K562 (cell line): ENCODE measurements around the gene TP53I3. TPM values are rescaled to one million over a fixed set of nuclear protein-coding genes. Genes with fewer than 3 reads are reported as not detected.
A peak's percentile ranks its signal among the peaks of the same experiment; 100 is the strongest.

ENCODE experiments used
- CBX5 ChIP-seq: IDR thresholded peaks from 2 replicates; pipeline ENCODE4 v1.6.1; 2014; ENCODE audit warnings: low read depth, borderline replicate concordance
- CEBPG ChIP-seq, 3 experiments: fragments of 200-800 bp in 1 of 3; sonication (Bioruptor generic) in 1 of 3; sonication (generic) in 1 of 3; formaldehyde crosslinking in 1 of 3; IDR thresholded peaks in 2 of 3; conservative IDR thresholded peaks in 1 of 3; 2 replicates each; pipeline versions ENCODE4 v1.6.1 to v1.8.0; 2016 to 2022; ENCODE audit warnings: missing compliant biosample characterization in 2 of 3, missing genetic modification characterization in 2 of 3, mild to moderate bottlenecking in 1 of 3, missing genetic modification reagents in 1 of 3
- DACH1 ChIP-seq: fragments of 450-650 bp; IDR thresholded peaks from 2 replicates; pipeline ENCODE4 v1.6.1; 2018; ENCODE audit not compliant: partially characterized antibody
- EZH2 ChIP-seq: IDR thresholded peaks from 2 replicates; pipeline ENCODE4 v1.6.1; 2012; ENCODE audit warnings: low read depth, mild to moderate bottlenecking, inconsistent platforms, low read length, borderline replicate concordance
- FUS ChIP-seq: fragments of 200-400 bp; formaldehyde crosslinking; optimal IDR thresholded peaks from 2 replicates; pipeline ENCODE3; 2017; ENCODE audit warnings: low read depth, low read length
- NCOR1 ChIP-seq: fragments of 450-650 bp; IDR thresholded peaks from 2 replicates; pipeline ENCODE4 v1.6.1; 2016; ENCODE audit warnings: mild to moderate bottlenecking, moderate library complexity
- PPARD ChIP-seq: fragments of 250-450 bp; sonication (Bioruptor Pico); IDR thresholded peaks from 2 replicates; pipeline ENCODE4 v1.8.0; 2022; ENCODE audit warnings: inconsistent platforms, mild to moderate bottlenecking, moderate library complexity
- SLC30A9 ChIP-seq: fragments of 250-450 bp; sonication (Bioruptor Pico); IDR thresholded peaks from 2 replicates; pipeline ENCODE4 v1.8.0; 2022; ENCODE audit warnings: mild to moderate bottlenecking, moderate library complexity
- THRAP3 ChIP-seq: fragments of 450-650 bp; IDR thresholded peaks from 2 replicates; pipeline ENCODE4 v1.6.1; 2016; ENCODE audit warnings: mild to moderate bottlenecking, inconsistent platforms, borderline replicate concordance
- YBX1 ChIP-seq: fragments of 450-650 bp; IDR thresholded peaks from 2 replicates; pipeline ENCODE4 v1.7.1; 2016; ENCODE audit warnings: mild to moderate bottlenecking
- ZNF121 ChIP-seq: sonication (generic); formaldehyde crosslinking; conservative IDR thresholded peaks from 2 replicates; pipeline ENCODE4 v1.8.0; 2022; ENCODE audit warnings: missing genetic modification reagents
- ZNF77 ChIP-seq: fragments of 250-450 bp; sonication (Bioruptor Pico); IDR thresholded peaks from 2 replicates; pipeline ENCODE4 v1.5.0; 2020
- polyA plus RNA-seq, 8 experiments: library from polyadenylated mRNA; depleted of rRNA in 4 of 8; stranded (reverse) in 5 of 8; unstranded in 3 of 8; fragments of >200 nt; fragmentation: Nextera tagmentation in 2 of 8; fragmentation: Illumina TruSeq in 1 of 8; extraction: Ambion mirVana in 2 of 8; extraction: Trizol in 1 of 8; gene quantifications; 2 replicates each; pipeline versions ENCODE4 v1.2.1 to v1.2.3, GENCODE V29; 2011 to 2014; ENCODE audit warnings: inconsistent platforms in 1 of 8, missing spikeins in 1 of 8
- total RNA-seq, 7 experiments: library from RNA; depleted of rRNA in 6 of 7; stranded (reverse); fragments of >200 nt in 6 of 7; fragmentation: Illumina TruSeq in 2 of 7; extraction: Trizol in 2 of 7; gene quantifications; 2 replicates each; pipeline versions ENCODE4 v1.2.1 to v1.2.3, GENCODE V29; 2011 to 2021; ENCODE audit warnings: low replicate concordance in 1 of 7
- TF ChIP-seq, protein P1 (sequence below): fragments of 450-650 bp; IDR thresholded peaks from 2 replicates; pipeline ENCODE4 v1.6.1; 2014; ENCODE audit warnings: low read depth, mild to moderate bottlenecking, moderate library complexity, borderline replicate concordance
- TF ChIP-seq, protein P2 (sequence below), 2 experiments: fragments of 450-650 bp; conservative IDR thresholded peaks; 2 replicates each; pipeline ENCODE4 v1.6.1; 2017; ENCODE audit warnings: mild to moderate bottlenecking in 2 of 2, moderate library complexity in 2 of 2
- TF ChIP-seq, protein P3 (sequence below): fragments of 200-800 bp; sonication (Bioruptor generic); IDR thresholded peaks from 2 replicates; pipeline ENCODE4 v1.6.1; 2017; ENCODE audit warnings: missing genetic modification characterization, missing compliant biosample characterization
- TF ChIP-seq, protein P4 (sequence below): fragments of 250-450 bp; sonication (Bioruptor Pico); IDR thresholded peaks from 2 replicates; pipeline ENCODE4 v1.4.0; 2020; ENCODE audit warnings: mild to moderate bottlenecking, moderate library complexity
- TF ChIP-seq, protein P5 (sequence below): IDR thresholded peaks from 2 replicates; pipeline ENCODE4 v1.6.1; 2014; ENCODE audit warnings: antibody characterized with exemption
- TF ChIP-seq, protein P6 (sequence below): sonication (generic); formaldehyde crosslinking; IDR thresholded peaks from 2 replicates; pipeline ENCODE4 v1.8.1; 2022; ENCODE audit warnings: missing genetic modification reagents

The TP53I3 gene
- total and polyA plus RNA-seq, 9 of the 15 experiments (the other 6 are each of a cell fraction or from before 2014, with no cell fraction given): 0.65 to 9.5 (median 5.6) TPM

DNA sequence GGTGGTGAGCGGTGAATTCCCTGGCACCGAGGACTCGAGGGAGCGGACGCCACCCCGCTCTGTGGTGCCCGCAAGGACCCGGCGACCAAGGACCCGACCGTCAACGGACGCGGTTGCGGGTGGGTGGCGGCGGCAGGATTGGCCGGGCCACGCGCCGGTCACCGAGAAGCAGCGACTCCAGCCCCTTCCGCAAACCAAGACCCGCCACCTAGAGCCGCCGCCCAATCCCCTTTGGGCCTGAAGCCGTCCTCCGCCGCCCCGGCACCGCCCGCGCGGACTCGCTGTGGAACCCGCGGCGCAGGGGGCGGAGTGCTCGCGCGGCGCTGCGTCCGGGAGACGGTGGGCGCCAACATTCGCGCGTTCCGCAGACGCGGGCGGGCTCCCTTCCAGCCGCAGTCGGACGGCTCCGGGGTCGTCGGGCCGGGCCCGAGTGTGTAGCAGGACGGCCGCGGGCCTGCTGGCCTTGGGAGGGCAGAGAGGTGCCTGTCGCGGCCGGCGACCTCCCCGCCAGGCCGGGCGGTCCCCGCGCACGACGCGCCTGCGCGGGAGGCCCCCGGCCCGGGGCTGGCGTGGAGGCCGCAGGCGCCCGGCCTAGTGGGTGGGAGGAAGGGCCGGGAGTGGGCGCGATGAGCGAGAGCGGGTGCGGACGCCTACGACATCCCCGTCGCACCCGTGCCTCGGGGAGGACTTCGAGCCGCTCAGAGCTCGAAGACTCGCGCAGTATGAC is 38.7 kb upstream of the TP53I3 start, which contains the start of the genes FAM228B and PFN4 (continued):
- TF ChIP-seq, protein P1, sequence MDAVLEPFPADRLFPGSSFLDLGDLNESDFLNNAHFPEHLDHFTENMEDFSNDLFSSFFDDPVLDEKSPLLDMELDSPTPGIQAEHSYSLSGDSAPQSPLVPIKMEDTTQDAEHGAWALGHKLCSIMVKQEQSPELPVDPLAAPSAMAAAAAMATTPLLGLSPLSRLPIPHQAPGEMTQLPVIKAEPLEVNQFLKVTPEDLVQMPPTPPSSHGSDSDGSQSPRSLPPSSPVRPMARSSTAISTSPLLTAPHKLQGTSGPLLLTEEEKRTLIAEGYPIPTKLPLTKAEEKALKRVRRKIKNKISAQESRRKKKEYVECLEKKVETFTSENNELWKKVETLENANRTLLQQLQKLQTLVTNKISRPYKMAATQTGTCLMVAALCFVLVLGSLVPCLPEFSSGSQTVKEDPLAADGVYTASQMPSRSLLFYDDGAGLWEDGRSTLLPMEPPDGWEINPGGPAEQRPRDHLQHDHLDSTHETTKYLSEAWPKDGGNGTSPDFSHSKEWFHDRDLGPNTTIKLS: peak; percentile 71; the same call in 1 of the 2 replicates
- TF ChIP-seq ZNF77 (CRISPR knock-in tag): no peak
- no peak for TF ChIP-seq CBX5
- TF ChIP-seq, protein P2, sequence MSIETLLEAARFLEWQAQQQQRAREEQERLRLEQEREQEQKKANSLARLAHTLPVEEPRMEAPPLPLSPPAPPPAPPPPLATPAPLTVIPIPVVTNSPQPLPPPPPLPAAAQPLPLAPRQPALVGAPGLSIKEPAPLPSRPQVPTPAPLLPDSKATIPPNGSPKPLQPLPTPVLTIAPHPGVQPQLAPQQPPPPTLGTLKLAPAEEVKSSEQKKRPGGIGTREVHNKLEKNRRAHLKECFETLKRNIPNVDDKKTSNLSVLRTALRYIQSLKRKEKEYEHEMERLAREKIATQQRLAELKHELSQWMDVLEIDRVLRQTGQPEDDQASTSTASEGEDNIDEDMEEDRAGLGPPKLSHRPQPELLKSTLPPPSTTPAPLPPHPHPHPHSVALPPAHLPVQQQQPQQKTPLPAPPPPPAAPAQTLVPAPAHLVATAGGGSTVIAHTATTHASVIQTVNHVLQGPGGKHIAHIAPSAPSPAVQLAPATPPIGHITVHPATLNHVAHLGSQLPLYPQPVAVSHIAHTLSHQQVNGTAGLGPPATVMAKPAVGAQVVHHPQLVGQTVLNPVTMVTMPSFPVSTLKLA (conservative IDR thresholded peaks at IDR 0.05): peak; percentile 21 to 63; a peak in 2 of 4 replicates
- no peak for TF ChIP-seq YBX1
- TF ChIP-seq SLC30A9 (CRISPR knock-in tag): no peak
- no peak for TF ChIP-seq ZNF121 (CRISPR knock-in tag)
- peak; percentile 36 for TF ChIP-seq FUS
- no peak for TF ChIP-seq THRAP3
- TF ChIP-seq, protein P3, sequence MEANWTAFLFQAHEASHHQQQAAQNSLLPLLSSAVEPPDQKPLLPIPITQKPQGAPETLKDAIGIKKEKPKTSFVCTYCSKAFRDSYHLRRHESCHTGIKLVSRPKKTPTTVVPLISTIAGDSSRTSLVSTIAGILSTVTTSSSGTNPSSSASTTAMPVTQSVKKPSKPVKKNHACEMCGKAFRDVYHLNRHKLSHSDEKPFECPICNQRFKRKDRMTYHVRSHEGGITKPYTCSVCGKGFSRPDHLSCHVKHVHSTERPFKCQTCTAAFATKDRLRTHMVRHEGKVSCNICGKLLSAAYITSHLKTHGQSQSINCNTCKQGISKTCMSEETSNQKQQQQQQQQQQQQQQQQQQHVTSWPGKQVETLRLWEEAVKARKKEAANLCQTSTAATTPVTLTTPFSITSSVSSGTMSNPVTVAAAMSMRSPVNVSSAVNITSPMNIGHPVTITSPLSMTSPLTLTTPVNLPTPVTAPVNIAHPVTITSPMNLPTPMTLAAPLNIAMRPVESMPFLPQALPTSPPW (CRISPR knock-in tag): peak; percentile 44; the same call in 1 of the 2 replicates
- TF ChIP-seq, protein P4, sequence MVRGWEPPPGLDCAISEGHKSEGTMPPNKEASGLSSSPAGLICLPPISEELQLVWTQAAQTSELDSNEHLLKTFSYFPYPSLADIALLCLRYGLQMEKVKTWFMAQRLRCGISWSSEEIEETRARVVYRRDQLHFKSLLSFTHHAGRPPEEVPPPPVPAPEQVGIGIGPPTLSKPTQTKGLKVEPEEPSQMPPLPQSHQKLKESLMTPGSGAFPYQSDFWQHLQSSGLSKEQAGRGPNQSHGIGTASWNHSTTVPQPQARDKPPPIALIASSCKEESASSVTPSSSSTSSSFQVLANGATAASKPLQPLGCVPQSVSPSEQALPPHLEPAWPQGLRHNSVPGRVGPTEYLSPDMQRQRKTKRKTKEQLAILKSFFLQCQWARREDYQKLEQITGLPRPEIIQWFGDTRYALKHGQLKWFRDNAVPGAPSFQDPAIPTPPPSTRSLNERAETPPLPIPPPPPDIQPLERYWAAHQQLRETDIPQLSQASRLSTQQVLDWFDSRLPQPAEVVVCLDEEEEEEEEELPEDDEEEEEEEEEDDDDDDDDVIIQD (CRISPR knock-in tag): no peak
- no peak for TF ChIP-seq DACH1
- no peak for TF ChIP-seq NCOR1
- TF ChIP-seq, protein P5, sequence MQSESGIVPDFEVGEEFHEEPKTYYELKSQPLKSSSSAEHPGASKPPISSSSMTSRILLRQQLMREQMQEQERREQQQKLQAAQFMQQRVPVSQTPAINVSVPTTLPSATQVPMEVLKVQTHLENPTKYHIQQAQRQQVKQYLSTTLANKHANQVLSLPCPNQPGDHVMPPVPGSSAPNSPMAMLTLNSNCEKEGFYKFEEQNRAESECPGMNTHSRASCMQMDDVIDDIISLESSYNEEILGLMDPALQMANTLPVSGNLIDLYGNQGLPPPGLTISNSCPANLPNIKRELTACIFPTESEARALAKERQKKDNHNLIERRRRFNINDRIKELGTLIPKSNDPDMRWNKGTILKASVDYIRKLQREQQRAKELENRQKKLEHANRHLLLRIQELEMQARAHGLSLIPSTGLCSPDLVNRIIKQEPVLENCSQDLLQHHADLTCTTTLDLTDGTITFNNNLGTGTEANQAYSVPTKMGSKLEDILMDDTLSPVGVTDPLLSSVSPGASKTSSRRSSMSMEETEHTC: no peak
- TF ChIP-seq, protein P6, sequence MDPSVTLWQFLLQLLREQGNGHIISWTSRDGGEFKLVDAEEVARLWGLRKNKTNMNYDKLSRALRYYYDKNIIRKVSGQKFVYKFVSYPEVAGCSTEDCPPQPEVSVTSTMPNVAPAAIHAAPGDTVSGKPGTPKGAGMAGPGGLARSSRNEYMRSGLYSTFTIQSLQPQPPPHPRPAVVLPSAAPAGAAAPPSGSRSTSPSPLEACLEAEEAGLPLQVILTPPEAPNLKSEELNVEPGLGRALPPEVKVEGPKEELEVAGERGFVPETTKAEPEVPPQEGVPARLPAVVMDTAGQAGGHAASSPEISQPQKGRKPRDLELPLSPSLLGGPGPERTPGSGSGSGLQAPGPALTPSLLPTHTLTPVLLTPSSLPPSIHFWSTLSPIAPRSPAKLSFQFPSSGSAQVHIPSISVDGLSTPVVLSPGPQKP (CRISPR knock-in tag): no peak
- no peak for TF ChIP-seq EZH2
- no peak for TF ChIP-seq CEBPG (CRISPR knock-in tag; IDR thresholded peaks at IDR 0.05)
- TF ChIP-seq CEBPG (tag; conservative IDR thresholded peaks at IDR 0.05 in 1 of 2, IDR thresholded peaks at IDR 0.05 in 1 of 2): no peak
- no peak for TF ChIP-seq PPARD (CRISPR knock-in tag)
